OCI-LY1 (cell line): ENCODE data around the gene LAMC2.

Source experiments
- H2AFZ ChIP-seq: fragments of 200-600 bp; sonication (generic), shearing (Covaris generic); 2 replicates; pipeline ENCODE4 v1.6.0; 2014; ENCODE audit warnings: antibody characterized with exemption, mild to moderate bottlenecking, low read length
- H3F3A ChIP-seq: fragments of 200-600 bp; sonication (generic), shearing (Covaris generic); 2 replicates; pipeline ENCODE4 v1.6.0; 2014; ENCODE audit warnings: mild to moderate bottlenecking, antibody characterized with exemption, low read length, moderate library complexity; ENCODE audit not compliant: insufficient read depth
- H3K27ac ChIP-seq: fragments of 200-600 bp; sonication (generic); 2 replicates; pipeline ENCODE4 v1.5.1; 2014; ENCODE audit warnings: low read length, mixed run types, mild to moderate bottlenecking, low read depth; ENCODE audit not compliant: poor library complexity, severe bottlenecking
- H3K27me3 ChIP-seq: fragments of 200-600 bp; sonication (generic); 2 replicates; pipeline ENCODE4 v1.6.0; 2014; ENCODE audit warnings: antibody characterized with exemption, mild to moderate bottlenecking, low read length, moderate library complexity; ENCODE audit not compliant: insufficient read depth
- H3K36me3 ChIP-seq: fragments of 200-600 bp; sonication (generic); 2 replicates; pipeline ENCODE4 v1.6.1; 2014; ENCODE audit warnings: mild to moderate bottlenecking, antibody characterized with exemption, low read length, moderate library complexity, mixed read lengths; ENCODE audit not compliant: insufficient read depth
- H3K4me1 ChIP-seq: fragments of 200-600 bp; sonication (generic); 2 replicates; pipeline ENCODE4 v1.5.1; 2014; ENCODE audit warnings: mild to moderate bottlenecking, low read length, moderate library complexity; ENCODE audit not compliant: insufficient read depth, severe bottlenecking
- H3K4me2 ChIP-seq: fragments of 200-600 bp; sonication (generic), shearing (Covaris generic); 2 replicates; pipeline ENCODE4 v1.6.1; 2014; ENCODE audit warnings: low read length
- H3K4me3 ChIP-seq: fragments of 200-600 bp; sonication (generic); 2 replicates; pipeline ENCODE4 v1.5.1; 2014; ENCODE audit warnings: low read length, low read depth, mild to moderate bottlenecking, mixed read lengths; ENCODE audit not compliant: poor library complexity, severe bottlenecking
- H3K79me2 ChIP-seq: fragments of 200-600 bp; shearing (Covaris generic); 2 replicates; pipeline ENCODE4 v1.6.1; 2016; ENCODE audit warnings: mixed run types, low read length, mixed read lengths; ENCODE audit not compliant: insufficient read depth
- H3K9ac ChIP-seq: fragments of 200-600 bp; sonication (generic), shearing (Covaris generic); 2 replicates; pipeline ENCODE4 v1.6.1; 2014; ENCODE audit warnings: mild to moderate bottlenecking, low read length, mixed read lengths
- H3K9me2 ChIP-seq: fragments of 200-600 bp; sonication (generic), shearing (Covaris generic); 2 replicates; pipeline ENCODE4 v1.6.1; 2014; ENCODE audit warnings: low read depth, mild to moderate bottlenecking, low read length, mixed read lengths
- H3K9me3 ChIP-seq: fragments of 200-600 bp; shearing (Covaris generic); 2 replicates; pipeline ENCODE4 v1.6.1; 2014; ENCODE audit warnings: low read length, mixed read lengths
- H4K20me1 ChIP-seq: fragments of 200-600 bp; sonication (generic), shearing (Covaris generic); 2 replicates; pipeline ENCODE4 v1.6.0; 2016; ENCODE audit warnings: mild to moderate bottlenecking, low read length; ENCODE audit not compliant: insufficient read depth
- CTCF ChIP-seq: fragments of 200-600 bp; sonication (generic), shearing (Covaris generic); IDR thresholded peaks from 2 replicates; pipeline ENCODE4 v1.5.1; 2017; ENCODE audit warnings: mild to moderate bottlenecking, antibody characterized with exemption, low read length, moderate library complexity, mixed read lengths
- EZH2 ChIP-seq: fragments of 200-600 bp; sonication (generic), shearing (Covaris generic); IDR thresholded peaks from 2 replicates; pipeline ENCODE4 v1.8.0; 2017; ENCODE audit warnings: borderline replicate concordance, mixed run types, mild to moderate bottlenecking, antibody characterized with exemption, low read length, moderate library complexity, mixed read lengths

Gene LAMC2

GRCh38 chr1:183161391-183161790, 24.7 kb upstream of the LAMC2 start:
- Histone ChIP-seq H3K9me2 (no peaks in the 10 kb centered on the region), H3K79me2 (no peaks in the 10 kb centered on the region), H3K27ac (no peak overlapping the region), H3K4me2 (no peak overlapping the region), H3K4me3 (no peak overlapping the region), H4K20me1 (no peaks in the 10 kb centered on the region), H3K36me3 (no peaks in the 10 kb centered on the region), H2AFZ (no peak overlapping the region), H3K9me3 (no peaks in the 10 kb centered on the region), H3F3A (no peaks in the 10 kb centered on the region), H3K4me1 (no peaks in the 10 kb centered on the region), H3K9ac (no peak overlapping the region), H3K27me3 (peaks cover 6% of the 10 kb centered on the region; the same call in 1 of the 2 replicates)
- no peak for TF ChIP-seq EZH2
- no peak for TF ChIP-seq CTCF

- no peak overlapping the region for H3K4me2 ChIP-seq
- H3K27ac ChIP-seq: no peak overlapping the region
- H3K9ac ChIP-seq: no peak overlapping the region
- H3K27me3 ChIP-seq: peaks cover 6% of the 10 kb centered on the region; the same call in 1 of the 2 replicates
- H3F3A ChIP-seq: no peaks in the 10 kb centered on the region
- H3K4me1 ChIP-seq: no peaks in the 10 kb centered on the region
- H3K9me3 ChIP-seq: no peaks in the 10 kb centered on the region
- no peaks in the 10 kb centered on the region for H3K9me2 ChIP-seq
- H3K36me3 ChIP-seq: no peaks in the 10 kb centered on the region
- no peak overlapping the region for H2AFZ ChIP-seq
- TF ChIP-seq CTCF (no peak), EZH2 (no peak)
- no peaks in the 10 kb centered on the region for H3K79me2 ChIP-seq
- H4K20me1 ChIP-seq: no peaks in the 10 kb centered on the region
- no peak overlapping the region for H3K4me3 ChIP-seq
These were observed 22.7 kb upstream of the LAMC2 start for GRCh38 chr1:183163316-183163715.

- no peak overlapping the region for H2AFZ ChIP-seq
- H3K27ac ChIP-seq: no peak overlapping the region
- H3K9me3 ChIP-seq: no peaks in the 10 kb centered on the region
- H3K9ac ChIP-seq: no peak overlapping the region
- H3K4me3 ChIP-seq: no peak overlapping the region
- H3K4me1 ChIP-seq: no peaks in the 10 kb centered on the region
- H3K79me2 ChIP-seq: no peaks in the 10 kb centered on the region
- H3K9me2 ChIP-seq: no peaks in the 10 kb centered on the region
- TF ChIP-seq CTCF (no peak), EZH2 (no peak)
- no peaks in the 10 kb centered on the region for H4K20me1 ChIP-seq
- H3K4me2 ChIP-seq: no peak overlapping the region
- H3F3A ChIP-seq: no peaks in the 10 kb centered on the region
- peaks cover 6% of the 10 kb centered on the region; the same call in 1 of the 2 replicates for H3K27me3 ChIP-seq
- no peaks in the 10 kb centered on the region for H3K36me3 ChIP-seq
These were observed 21.7 kb upstream of the LAMC2 start for GRCh38 chr1:183164340-183164739.
